GM18907 (cell line): ENCODE data around the gene PRKG1.

Experiments used
- ATAC-seq: cut with Tn5 transposase; IDR thresholded peaks from one replicate; pipeline ENCODE4 v1.9.1; 2021; ENCODE audit warnings: mild to moderate bottlenecking, moderate library complexity; ENCODE audit not compliant: unreplicated experiment

Gene PRKG1

DNA sequence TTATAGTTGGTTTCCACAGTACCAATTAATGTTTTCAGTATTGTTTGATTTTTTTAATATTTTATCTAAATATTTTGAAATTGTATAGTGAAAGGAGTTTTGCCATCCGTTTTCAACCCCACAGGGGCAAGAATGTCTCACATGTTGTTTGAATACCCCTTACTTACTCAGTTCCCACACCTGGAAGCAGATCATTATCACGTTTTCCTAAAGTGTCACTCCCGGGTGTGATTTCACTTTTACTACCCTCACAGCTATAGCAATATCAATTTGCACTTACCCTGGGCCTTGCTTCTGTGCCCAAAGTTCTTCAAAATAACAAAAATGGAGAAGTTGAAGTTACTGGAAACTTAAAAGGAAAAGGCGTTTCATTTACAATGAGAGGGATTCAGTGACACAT, 397.0 kb downstream of the PRKG1 start:
- no peak for ATAC-seq

DNA sequence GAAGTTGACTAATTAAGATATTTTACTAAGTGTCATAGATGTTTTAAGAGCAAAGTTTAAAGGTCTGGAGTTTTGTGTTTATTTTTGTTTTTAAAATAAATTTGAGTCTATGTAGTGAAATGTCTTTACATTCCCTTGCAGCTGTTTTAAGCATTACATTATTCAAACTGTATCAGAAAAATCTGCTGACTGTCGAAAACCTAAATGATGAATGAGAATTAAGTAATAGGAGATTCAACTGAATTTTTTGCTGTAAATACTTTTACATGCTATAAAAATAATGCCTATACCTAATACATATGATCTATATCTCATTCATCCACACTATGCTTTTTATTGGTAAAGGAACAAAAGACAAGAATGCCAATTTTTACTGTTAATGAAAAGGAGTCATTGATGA, 397.9 kb downstream of the PRKG1 start:
- no peak for ATAC-seq

DNA sequence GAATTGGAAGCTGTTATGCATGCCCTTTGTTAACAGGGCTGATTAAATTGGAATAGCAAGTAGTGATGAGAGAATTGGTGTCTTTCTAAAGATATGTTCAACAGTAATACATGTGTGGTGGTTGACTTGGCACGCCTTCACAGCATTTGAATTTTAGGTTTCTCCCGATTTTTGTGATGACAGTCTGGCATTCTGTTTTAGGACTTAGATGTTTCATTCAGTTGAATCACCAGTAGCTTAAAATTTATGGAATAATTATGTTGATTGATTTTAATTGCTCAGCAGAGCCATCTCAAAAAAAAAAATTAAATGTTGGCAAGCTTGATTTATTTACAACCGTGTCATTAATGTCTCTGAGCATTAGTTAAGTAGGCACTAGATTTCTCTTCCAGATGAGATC, 405.4 kb downstream of the PRKG1 start:
- ATAC-seq = no peak

DNA sequence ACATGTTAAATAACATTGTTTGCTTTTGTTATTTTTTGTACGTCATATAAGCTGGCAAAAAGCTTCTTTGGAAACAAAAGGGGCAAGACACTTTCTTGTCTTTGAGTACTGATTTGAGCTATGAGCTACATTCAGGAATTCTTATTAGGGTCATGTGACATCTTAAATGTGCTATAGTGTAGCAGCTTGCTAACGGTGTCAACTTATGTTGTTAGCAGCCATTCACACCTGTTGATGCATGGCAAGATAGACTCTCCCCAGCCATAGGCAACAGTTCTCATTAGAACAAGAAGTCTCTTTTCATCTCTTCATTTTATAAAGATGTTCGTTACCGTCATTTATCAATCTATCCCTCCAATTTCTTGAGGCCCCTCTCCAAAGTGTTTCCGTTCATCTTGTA, 411.4 kb downstream of the PRKG1 start:
- ATAC-seq = no peak

DNA sequence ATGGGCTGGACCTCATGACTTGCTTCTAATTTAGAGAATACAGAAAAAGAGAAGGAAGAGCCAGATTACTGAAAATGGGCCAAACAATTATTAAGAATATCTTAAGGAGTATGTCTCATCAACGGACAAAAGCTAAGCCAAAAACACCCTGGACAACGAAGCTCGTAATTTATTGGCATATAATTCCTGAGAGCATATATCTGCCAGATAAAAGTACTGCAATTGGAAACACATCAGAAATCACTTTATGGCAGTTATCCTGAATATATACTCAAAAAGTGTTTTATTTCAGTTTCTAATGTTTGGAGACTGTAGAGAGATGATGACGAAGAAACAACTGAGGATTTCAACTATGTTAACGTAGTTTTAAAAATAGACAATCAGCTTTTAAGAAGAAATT, 413.3 kb downstream of the PRKG1 start:
- ATAC-seq = no peak

DNA sequence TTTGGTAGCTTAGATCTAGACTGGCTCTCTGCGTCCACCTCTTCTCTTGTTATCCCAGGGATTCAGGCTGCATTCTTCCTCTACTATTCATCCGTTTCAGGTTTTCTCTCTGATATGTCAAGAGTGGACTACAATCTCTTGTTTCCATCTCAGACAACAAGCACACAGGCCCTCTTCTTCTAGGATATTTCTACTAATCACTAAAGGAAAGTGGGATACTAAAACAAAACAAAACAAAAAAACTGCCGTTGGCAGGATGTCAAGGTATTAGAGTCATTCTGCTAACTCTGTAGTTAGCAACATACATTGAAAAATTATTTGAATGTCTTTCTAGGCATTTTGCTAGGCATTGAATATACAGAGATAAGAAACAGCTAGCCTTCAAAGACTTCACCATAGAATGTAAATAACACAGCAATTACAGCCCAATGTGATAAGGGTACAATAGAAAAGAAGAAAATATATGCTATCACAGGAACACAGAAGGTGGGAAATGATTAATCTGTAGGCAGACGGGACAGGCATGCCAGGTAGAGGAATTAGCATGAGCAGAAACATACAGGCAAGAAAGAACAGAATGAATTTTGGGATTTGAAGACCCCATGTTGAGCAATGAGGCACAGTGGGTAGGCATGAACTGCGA, 414.6 kb downstream of the PRKG1 start:
- no peak for ATAC-seq

DNA sequence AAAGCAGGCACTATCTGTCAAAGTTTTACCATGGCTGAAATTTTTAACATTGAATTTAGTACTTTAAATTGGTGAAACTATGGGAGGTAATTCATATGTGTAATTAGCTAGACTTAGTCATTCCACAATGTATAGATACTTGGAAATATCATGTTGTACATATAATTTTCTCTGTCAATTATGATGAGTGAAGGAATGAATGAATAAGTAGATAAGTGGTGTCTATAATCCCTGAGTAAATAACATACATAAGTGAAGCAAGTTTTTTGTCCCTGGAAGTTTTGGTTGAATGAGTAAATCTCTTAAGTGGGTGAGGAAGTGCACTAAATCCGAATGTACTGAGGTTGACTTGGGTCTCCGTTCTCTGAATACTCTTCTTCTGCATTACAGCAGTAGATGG, 424.1 kb downstream of the PRKG1 start:
- no peak for ATAC-seq

DNA sequence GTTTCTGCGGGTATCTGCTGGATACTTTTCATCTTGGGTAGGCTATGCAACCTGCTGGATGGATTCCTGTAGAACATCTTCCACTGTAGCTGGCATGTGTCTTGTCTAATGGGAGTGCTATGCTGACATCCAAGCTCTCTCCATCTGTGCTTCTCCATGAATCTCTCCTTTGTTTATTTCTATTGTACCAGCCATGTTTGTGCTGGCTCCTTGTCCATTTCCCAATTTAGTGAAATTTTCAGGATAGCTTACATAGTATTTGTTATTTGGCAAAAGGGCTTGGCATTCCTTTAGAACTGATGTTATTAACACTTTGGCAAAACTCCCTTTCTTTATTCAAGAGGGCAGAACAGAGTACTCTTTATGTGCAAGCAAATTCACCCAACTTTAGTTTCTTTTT, 427.1 kb downstream of the PRKG1 start:
- ATAC-seq = no peak

DNA sequence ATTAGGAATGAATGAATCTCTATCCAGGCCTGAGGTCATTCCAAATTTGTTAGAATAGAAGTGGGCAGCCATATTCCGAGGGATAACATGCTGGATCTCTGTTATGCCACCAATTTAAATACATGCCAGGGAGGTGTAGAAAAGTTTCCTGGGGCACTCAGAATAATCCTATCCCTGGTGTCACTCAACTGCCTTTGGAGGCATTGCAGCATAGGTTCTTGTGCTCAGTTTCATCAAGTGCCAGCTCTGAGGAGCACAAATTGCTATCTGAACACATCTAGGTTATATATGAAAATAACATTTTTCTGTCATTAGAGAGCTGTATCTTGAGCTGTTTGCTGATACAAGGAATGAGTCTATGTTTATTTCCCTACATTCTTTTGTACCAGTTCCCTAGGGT, 427.8 kb downstream of the PRKG1 start:
- ATAC-seq = no peak

DNA sequence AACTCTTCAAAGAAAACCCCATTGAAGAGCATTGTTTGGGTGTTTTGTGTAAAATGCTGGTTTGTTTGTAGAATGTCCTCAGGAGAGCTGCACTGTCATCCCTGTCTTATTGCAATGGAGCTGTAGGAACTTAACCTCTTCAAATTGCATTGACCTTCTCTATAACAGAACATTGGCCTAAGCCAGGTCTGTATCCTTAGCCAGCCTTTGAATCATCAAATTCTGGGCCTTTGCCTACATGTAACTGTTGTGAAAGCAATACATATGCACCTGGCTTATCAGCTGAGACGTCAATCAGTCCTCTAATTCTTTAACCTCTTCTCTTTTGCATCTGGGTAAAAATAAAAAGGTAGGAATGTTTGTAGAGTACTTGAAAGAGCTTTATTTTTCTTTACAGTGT, 429.1 kb downstream of the PRKG1 start:
- ATAC-seq = no peak

DNA sequence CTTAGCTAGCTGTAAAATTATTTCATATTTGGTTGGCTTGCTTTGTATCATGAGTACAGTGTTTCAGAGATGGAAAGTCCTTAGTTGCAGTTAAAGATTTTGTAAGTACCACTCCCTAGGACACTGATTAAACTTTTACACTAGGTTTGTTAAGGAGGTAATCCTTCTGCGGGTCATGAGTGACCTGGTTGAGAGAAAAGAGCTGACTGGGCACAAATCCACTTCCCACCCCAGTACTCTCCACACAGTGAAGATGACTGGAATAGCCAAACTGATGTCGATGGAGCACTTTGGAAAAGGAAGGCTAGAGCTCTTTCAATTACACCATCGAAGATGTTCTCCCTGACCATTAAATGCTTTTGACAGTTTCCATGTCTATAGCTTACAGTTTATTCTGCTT, 433.2 kb downstream of the PRKG1 start:
- ATAC-seq = no peak

DNA sequence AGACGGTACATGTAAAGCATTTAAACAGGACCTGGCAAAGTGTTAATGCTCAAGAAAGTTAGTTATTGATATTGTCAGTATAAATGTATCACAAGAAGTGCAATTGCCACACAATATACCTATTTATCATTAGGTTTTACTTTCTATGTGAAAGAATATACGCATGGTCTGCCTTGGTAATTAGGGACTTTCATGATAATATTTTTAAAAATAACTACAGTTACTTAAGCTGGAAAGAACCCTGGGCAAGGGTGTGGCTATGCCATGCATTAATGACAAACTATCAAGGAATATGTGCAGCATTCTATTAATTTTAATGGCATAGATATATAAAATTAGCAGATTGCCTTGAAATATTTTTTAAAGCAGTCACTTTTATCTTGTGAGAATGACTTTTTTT, 433.9 kb downstream of the PRKG1 start:
- no peak for ATAC-seq

DNA sequence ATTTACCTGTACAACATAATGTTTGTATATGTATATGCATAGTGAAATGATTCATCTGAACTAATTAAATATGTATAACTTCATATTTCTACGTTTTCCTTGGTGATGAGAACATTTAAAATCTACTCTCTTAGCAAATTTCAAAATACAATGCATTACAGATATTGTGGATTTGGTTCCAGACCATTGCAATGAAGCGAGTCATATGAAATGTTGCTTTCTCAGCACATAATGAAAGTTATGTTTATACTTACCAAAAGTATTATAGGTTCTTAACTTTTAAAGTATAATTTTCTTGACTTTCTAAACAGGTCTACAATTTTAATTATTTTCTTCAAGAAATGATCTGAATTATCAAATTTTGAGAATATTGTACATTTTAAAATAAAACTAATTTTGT, 435.9 kb downstream of the PRKG1 start:
- ATAC-seq = no peak

DNA sequence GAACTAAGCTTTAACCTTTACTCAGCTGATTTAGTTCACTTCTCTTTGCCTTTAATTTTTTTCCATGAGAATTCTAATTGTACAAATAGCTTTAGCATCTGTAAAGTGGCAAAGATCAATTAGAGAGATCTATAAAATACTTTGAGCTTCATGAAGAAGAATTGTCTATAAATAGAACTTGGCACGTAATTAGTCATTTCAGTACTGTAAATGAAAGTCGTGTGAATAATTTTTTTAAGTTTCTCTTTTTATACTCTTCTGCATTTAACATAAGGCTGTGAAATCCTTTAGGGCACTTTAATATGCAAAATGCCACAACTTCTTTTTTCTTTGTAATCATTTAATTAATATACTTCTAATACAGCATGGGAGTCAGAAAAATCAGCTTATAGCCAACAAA, 447.3 kb downstream of the PRKG1 start:
- ATAC-seq = no peak

DNA sequence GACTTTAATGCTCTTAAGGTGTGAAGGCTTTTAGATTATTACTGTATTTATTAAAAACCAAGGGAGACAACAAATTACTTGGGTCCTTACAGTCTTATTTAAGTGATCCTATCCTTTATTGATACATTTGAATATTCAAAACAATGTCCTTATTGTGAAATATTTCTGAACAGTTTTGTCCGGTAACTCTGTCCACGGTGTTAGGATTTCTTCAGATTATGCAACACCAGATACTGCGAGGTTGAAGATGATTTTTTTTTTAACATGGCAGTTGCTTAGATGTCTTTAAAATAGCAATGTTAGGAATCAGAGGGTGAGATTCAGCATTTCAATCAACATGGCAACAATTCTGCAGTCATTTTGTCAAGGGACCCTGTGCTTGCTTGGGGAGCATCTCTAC, 448.6 kb downstream of the PRKG1 start:
- ATAC-seq = no peak

DNA sequence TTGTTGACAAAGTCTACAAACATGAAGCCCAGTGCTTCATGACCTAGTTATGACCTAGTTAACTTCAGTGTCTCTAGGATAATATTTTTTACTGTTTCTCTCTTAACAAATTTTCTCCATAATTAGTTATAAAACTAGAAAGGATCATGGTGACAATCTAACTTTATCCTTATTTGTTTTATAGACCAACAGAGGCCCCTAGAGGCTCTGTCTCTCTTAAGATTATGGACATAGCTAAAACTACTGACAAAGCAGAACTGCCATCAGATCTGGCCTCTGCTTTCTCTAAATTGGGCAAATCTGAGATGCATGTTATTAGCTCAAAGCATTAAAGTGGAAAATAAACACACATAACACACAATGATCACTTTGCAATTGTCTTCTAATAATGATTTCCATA, 449.2 kb downstream of the PRKG1 start:
- ATAC-seq = no peak

DNA sequence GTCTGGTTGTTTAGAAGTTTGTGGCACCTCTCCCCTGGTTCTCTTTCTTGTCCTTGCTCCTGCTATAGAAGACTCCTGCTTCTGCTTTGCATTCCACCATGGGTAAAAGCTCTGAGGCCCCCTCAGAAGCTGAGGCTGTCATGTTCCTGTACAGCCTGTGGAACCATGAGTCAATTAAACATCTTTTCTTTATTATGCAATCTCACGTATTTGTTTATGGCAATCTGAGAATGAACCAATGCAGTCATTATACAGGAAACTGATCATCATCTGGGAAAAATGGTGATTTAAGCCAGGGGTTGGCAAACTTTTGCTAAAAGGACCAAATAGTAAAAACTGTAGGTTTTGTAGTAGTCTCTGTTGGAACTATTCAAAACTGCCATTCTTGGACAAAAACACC, 449.8 kb downstream of the PRKG1 start:
- ATAC-seq = no peak

DNA sequence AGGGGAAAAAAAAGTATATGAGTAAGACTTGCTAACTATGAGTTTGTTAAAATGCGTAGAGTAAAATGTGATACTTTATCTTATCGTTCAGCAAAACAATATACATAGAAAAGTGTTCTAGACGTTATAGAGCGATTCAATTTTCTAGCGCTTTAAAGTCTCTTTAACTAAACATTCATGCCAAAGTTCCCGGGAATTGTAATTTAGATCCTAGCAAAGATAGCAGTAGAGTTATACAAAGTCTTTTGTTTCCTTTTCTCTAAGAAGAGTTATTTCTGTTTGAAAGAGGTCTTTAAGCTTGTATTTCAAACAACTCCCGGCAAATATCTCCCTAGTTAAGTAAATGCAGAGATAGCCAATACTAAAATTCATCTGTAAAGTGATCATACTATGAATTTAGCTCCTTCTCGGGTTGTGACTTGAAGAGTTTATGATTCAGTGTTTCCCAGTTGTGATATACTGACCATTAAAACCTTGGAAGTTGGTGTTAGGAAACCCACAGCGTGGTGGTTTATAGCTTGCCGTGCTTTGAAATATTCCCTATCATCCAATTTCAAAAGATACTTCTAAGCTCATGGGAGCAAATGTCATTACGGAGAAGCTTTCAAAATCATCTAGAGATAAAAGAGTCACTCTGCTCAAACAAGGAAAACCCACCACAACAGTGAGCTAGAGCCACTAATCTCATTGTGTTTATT, 453.4 kb downstream of the PRKG1 start:
- ATAC-seq = no peak

DNA sequence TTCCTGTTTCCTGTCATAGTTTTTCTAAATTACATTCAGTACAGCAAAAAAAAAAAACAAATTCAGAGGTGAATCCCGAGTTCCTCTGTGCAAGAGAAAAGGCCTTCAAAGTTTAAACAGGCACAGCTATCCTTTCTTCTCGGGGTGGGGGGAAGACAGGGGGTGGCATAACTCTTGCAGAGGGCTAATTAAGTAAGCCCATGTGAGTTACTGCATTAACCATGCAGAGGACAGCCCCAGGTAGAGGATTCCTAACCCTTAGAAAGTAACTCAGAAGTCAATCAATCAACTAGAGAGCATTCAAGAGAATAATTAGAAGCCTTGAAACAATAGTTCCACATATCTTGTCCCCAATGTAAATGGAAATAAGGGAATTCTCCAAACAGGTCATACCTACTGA, 454.2 kb downstream of the PRKG1 start:
- no peak for ATAC-seq

DNA sequence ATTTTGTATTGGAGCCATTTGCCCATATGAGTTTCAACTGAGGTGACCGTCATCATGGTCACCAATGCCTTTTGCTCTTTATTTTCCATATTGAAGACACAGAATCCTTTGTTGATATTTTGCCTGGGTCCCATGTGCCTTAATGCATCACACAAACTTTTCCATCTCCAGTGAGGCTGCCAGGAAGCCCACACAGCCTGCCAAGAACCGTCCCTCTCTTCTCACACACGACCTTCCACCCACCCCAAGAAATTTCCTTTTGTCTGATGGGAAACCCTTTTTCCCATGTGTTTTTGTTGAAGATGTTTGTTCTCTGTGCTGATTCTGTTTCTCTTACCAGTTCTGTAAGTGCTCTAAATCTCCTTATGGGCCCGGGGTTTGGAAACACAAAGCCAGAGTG, 456.3 kb downstream of the PRKG1 start:
- no peak for ATAC-seq

DNA sequence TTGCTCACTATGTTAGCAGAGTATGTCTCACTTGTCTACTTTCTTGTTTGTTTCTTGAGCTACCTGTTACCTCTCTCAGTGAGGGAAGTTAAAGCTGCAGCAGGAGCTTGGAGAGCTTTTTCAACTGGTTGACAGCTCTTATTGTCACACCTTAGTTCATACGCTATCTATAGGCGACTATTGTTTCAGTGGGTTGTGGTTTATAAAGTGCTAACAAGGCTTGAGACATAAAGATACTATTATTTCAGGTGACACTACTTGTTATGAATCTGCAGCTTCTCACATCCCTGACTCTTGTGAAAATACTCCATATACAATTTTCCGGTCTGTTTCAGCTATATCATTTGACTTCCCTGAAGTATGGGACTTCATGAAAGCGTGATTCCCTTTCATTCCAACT, 457.8 kb downstream of the PRKG1 start:
- ATAC-seq = no peak

DNA sequence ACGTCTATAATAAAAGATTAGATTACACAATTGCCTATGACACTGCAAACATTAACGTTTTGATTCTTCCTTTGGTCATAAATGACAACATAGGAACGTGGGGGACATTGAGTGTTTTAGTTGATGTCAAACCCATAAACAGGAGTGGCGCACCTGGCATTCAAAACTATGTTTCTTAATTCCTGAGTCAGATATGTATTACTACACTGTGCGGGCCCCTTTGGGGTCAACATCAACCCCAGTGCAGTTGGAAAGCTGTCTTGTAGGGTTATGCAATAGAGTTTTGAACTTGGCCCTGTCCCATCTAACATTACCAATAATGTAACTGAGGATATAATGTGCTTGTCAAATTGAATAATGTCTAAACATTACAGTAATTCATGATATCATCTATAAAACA, 468.6 kb downstream of the PRKG1 start:
- no peak for ATAC-seq

DNA sequence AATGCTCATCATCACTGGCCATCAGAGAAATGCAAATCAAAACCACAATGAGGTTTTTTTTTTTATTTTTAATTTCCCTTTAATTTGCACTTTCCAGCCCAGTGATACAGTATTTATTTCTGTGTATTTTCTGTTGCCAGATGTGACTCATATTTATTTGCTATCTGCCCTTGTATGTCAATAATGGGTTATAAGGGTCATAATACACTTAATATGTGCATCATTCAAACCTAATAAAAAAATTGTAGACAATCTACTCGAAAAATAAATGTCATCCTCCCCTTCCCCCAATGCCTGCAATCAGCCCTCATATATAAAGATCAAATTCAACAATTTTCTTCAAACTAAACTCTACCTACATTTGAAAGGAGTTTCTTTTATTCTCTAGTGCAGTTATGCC, 470.6 kb downstream of the PRKG1 start:
- no peak for ATAC-seq
